Limb (tissue), 2 donors: ENCODE measurements around the gene LPAR3.
A peak's percentile ranks its signal among the peaks of the same experiment; 100 is the strongest.

ENCODE experiments used
- DNase-seq, 2 donors: peaks; one replicate each; pipeline ENCODE4 v3.0.0-alpha.2; 2016; ENCODE audit errors: extremely low spot score in 2 of 2

Gene LPAR3

DNA sequence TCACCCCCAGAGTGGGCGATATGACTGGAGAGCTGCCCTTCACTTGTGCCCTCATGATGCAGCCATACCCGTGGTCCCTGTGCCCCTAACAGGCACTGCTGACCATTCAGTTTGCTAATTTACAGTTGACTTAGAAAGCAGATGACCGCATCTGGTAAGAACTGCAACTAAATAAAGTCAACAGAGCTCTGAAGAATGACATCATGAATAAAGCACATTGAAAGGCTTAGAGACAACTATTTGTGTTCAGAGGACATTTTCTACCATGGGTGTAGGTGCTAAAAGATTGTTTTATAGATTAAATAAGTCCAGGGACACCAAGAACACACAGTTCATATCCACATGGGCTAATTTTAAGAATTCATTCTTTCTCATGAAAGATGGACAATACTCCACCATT is 65.5 kb downstream of the LPAR3 start:
- no peak for DNase-seq

- DNase-seq: no peak
Observed at GRCh38 chr1:84825161-84825560, 67.8 kb downstream of the LPAR3 start.

- DNase-seq: no peak
Observed at GRCh38 chr1:84823991-84824390, 69.0 kb downstream of the LPAR3 start.

GRCh38 chr1:84823511-84823910 is 69.5 kb downstream of the LPAR3 start:
- DNase-seq: no peak

GRCh38 chr1:84810343-84810742 is 82.7 kb downstream of the LPAR3 start:
- DNase-seq: no peak

DNA sequence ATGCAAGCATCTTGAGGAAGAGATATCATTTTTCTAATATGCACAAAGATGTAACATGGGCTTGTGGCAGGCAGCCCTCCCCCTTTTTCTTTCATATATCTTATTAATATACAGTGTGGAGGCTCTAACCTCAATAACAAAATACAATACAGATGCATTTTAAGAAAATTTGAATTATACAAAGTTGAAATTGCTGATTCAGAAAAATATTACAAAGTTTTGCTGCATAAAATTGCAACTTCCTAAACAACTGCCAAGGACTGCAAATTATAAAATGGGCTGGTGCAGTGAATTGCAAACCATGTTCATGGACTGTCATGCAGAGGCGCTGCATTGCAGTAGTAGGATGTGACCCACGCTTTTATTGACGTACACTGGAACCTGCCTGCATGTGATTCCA is 84.0 kb downstream of the LPAR3 start:
- no peak for DNase-seq

GRCh38 chr1:84803604-84804003 is 89.4 kb downstream of the LPAR3 start:
- no peak for DNase-seq

DNA sequence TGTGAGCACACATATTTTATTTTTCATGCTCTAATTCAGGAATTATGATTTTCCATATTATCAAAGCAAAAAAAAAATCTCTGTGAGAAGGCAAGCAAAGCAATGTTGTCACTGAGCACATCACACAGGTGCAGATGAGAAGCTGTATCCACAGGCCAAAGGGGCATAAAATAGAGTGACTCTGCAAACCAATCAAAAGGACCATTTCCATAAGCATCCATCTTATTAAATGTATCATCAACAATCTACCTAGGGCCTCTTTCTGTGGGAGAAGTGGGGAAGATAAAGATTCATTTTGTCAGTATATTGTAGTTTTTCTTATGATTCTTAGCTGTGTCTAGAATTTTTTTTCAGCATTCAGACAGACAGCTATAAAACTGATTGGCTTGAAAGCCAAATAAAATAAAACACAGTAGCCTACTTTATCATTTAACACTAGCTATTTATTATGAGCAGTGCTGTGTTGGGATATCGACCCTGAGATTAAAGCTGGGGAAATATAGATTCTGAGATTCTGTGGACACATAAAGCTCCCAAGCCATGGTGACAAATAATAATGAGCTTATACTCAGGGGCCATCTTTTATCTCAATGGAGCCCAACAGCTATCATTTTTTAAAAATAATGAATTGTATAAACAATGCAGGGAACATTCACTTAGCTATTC is 90.3 kb downstream of the LPAR3 start:
- no peak for DNase-seq

DNA sequence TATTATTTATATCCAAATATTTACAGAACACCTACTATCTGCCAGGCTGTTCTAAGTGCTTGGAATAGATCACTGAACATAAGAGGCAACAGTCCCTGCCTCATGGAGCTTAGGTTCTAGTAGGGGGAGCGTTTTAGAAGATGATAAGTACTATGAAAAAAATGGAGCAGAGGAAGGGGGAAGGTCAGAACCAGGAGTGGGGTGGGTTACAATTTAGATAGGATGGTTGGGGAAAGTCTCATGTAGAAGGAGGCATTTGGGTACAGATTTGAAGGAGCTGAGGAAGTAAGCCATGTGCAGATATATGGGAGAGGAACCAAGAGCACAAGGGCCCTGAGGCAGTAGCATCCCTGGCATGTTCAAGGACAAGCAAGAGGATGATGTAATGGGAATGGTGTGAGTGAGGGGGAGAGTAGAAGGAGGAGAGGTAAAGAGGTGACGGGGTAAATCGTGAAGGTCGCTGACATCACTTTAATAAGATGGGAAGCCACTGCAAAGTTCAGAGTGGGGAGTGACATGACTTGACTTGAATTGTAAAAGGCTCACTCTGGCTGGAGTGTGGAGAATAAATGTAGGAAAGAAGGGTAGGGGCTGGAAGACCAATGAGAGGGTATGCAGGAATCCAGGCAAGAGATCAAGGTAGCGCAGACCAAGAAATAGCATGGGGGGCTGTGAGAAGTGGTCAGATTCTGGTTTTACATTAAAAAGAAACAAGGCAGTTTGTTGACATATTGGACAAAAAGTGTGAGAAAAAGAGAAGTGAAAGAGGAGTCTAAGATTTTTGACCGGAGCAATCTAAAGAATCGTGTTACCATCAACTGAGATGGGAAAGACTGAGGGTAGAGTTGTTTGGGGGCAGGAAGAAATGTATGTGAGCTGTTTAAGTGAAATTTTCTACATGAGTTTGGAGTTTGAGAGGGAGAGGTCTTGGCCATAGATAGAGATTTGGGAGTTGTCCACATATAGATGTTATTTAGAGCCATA is 92.6 kb downstream of the LPAR3 start:
- DNase-seq: no peak

DNA sequence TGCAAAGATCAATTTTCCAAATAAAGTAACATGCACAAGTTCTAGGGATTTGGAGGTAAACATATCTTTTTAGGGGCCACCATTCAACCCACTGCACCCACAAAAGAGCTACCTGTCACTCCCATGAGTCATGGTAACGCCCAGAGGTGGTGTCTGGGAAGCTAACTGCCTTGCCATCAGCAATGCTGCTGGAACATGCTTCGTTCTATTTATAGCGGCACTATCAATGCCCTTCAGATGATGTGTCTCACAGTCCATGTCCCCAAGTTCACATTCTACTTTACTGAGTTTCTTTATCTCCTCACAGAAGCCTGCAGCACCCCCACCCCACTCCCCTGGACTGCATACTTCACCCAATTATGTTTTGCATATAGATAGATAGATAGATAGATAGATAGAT is 95.4 kb downstream of the LPAR3 start:
- DNase-seq: no peak

DNA sequence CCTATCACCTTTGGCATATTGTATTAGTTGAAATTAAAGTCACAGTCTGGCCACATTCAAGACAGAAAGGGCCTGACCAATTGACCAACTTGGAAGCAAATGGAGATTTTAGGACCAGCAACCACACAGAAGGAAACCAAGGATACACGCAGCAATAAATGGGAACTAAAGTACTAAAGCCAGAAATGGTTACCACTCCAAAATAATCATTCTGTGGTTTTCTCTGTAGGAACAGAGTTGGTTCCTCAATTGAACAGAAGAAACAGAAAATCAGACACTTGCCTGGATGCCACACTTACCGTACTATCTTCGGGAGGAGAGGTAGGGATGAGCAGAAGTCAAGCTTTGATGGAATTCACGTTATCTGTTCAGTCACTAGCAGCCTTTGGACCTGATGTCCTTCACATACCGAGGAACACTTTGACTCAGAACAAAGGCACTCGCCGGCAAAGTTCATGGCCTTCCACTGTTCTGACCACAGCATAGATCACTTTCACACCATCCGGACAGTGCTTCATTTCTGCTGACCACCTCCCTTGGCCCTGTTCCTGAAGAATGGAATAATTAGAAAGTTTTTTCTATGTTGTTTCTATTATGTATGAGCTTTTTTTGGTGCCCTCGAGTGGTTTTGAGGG is 96.9 kb downstream of the LPAR3 start:
- DNase-seq: no peak

DNA sequence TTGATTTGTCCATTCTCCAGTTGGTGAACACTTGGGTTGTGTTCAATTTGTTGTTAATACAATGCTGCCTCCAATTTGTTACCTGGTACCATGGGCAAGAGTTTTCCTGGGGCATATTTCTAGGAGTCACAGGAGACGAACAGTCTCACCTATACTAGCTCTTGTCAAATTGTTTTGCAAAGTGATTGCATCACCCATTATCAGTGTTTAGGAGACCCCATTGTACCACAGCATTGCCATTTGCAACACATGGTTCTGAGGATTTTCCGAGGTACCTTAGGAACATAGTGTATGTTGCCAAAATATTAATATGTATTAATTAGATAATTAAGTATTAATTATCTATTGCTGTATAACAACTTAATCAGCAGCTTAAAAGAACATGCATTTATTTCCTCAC is 97.8 kb downstream of the LPAR3 start:
- DNase-seq: no peak

DNA sequence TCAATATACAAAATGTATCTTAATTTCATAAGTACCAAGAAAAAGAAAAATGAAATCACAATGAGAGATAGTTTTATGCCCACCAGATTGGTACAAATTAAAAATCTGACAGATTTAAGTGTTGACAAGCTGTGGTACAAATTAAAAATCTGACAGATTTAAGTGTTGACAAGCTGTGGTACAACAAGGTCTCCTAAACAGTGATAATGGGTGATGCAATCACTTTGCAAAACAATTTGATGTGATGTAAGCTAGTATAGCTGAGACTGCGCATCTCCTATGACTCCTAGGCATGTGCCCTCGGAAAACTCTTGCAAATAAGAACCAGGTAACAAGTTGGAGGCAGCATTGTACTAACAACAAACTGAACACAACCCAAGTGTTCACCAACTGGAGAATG is 100.6 kb downstream of the LPAR3 start:
- no peak for DNase-seq

DNA sequence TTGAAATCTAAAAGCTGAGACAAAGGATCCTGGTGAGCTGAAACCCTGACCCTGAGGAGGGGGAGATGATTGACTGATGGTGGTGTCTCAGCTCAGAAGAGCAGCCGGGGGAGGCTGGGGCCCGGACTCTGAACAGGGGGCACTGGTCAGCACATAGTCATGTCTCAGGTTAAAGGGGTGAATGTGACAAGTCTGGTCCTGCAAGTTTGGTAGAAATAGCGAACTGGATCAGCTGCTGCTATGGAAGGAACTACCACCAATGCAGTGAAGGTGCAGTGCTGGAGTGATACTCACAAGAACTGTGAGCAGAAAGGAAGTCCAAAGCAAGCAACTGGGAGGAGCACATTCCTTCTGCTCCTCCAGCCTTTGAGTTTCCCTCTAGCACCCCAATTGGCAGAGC is 104.0 kb downstream of the LPAR3 start:
- DNase-seq: no peak

DNA sequence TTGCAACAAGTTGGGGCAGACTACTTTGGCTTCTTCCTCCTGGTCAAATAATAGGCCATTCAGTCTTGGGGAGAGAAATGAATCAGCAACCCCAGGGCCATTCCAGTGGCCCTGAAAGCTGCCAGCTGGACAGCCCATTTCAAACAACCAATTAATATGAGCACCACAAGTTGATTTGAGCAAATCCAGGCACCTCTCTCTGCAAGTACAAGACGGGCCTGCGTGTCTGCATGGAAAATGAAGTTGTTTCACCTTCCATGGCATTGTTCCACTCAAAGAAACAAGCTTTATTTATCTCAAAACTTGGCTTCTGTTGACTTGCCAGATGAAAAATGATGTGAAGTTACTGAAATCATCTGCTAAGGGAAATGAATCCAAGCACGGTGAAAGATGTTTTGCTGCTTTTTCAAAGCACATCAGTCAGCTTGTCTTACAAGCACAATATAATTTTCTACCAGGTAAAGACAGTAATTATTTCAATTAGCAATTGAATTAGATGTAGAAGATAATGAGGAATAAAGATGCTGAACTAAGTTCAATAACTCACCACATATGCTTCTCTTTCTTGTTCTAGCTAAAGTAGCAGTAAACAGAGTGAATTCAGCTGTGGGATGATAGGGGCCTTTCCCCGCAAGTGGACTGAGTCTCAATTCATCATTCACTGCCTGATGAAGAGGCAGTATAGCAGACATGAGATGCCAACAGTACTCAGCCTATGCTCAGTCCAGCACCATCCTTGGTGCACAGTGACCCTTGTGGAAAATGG is 107.6 kb downstream of the LPAR3 start:
- no peak for DNase-seq

GRCh38 chr1:84782881-84783280 is 110.1 kb downstream of the LPAR3 start:
- no peak for DNase-seq

GRCh38 chr1:84781946-84782771 is 110.8 kb downstream of the LPAR3 start:
- DNase-seq: peak in 1 of 2 donors; percentile 60

DNA sequence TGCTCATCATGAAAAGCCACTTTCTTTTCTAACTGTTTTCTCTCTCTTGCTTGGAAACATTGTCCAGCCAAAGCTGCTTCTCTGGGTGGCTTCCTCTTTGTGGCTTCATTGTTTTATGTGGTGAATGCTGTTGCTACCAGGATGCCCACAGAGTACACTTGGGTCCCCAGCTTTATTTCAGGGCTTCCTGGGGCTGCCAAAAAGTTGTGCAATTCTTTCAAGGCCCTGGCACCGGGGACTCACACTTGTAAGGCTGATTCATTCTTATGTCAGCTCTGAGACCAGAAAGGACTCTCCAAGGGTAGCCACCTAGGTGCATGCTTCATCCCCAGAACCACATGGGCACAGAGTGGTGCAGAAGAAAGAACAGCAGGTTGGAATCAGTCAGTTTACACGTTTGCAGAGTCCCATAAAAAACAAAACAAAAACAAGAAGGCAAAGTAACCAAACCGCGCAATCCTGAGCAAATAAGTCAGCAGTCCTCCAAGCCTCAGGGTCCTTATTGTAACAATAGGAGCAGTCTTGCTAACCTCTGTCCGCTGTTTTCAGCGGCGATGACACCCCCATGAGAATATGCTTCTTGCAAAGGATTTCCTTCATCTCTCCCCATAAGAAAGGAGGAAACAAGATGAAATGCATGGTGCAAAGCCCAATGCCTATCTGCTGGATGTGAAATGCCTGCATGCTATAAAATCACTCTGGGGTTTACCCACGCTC is 112.8 kb downstream of the LPAR3 start:
- no peak for DNase-seq

GRCh38 chr1:84776639-84777038 is 116.4 kb downstream of the LPAR3 start:
- no peak for DNase-seq

DNA sequence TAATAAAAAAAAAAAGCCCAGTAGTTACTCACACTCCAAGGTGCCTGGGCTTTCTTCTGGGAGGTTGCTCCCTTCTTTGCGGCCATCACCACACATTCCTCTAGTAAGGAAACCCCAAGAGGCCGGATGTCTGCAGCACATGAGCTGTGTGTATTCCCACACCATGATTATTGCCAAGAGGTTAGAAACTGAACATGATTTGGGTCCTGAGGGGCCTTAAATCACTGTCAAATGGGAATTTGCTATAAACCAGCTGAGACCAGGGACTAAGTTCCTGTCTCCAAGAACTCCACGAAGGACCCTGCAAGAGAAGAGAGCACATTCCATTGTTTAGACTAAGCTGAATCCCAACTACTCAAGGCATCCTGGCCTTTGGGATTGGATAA is 117.5 kb downstream of the LPAR3 start:
- no peak for DNase-seq
